A549 (cell line): ENCODE measurements around the gene LATS1. TPM values are rescaled to one million over a fixed set of nuclear protein-coding genes. Genes with fewer than 3 reads are reported as not detected.

Experiments
- ATAC-seq, 2 experiments: fragments of 200-7000 bp in 1 of 2; fragments of >200 bp in 1 of 2; cut with Nextera tagmentation in 1 of 2; cut with Tn5 transposase in 1 of 2; 3 replicates each; pipeline versions ENCODE4 v1.8.0 to v1.9.1; 2018 to 2020; ENCODE audit warnings: mild to moderate bottlenecking in 1 of 2, moderate library complexity in 1 of 2
- CTCF ChIA-PET: fragments of 300-600 bp; sonication (Branson Sonifier 250); formaldehyde crosslinking; extraction: SDS; loops from one replicate; lab custom pipeline; 2021; ENCODE audit warnings: antibody characterized with exemption, inconsistent platforms; lab: Yijun Ruan, JAX
- POLR2A ChIA-PET: fragments of 350-600 bp; formaldehyde crosslinking; extraction: SDS; loops from one replicate; lab custom pipeline; 2021; ENCODE audit warnings: antibody characterized with exemption, inconsistent platforms; lab: Yijun Ruan, JAX
- DNase-seq, 2 experiments: peaks; one replicate each; pipeline versions ENCODE4 v3.0.0 to v3.0.0-alpha.2; 2011 to 2016; ENCODE audit warnings: low read depth in 1 of 2, low spot score in 1 of 2
- FAIRE-seq: peaks from 2 replicates; lab custom pipeline; 2011; peaks lifted over from hg19 to GRCh38; lab: Jason Lieb, UNC
- H3K27ac ChIP-seq, 2 experiments: fragments of >200 bp; sonication (Bioruptor Twin); formaldehyde crosslinking; 3 replicates each; pipeline ENCODE4 v1.5.1; 2016 to 2017
- H3K4me1 ChIP-seq: fragments of >200 bp; sonication (Bioruptor Twin); formaldehyde crosslinking; 3 replicates; pipeline ENCODE4 v1.6.1; 2016
- H3K4me2 ChIP-seq: fragments of >200 bp; sonication (Bioruptor Twin); formaldehyde crosslinking; 3 replicates; pipeline ENCODE4 v1.6.1; 2016
- H3K4me3 ChIP-seq: fragments of >200 bp; sonication (Bioruptor Twin); formaldehyde crosslinking; 3 replicates; pipeline ENCODE4 v1.5.1; 2016
- H3K9me3 ChIP-seq: fragments of >200 bp; sonication (Bioruptor Twin); formaldehyde crosslinking; 3 replicates; pipeline ENCODE4 v1.6.1; 2016
- EHMT2 ChIP-seq: fragments of 200-600 bp; sonication (generic); IDR thresholded peaks from 2 replicates; pipeline ENCODE4 v1.6.1; 2016; ENCODE audit warnings: antibody characterized with exemption, low read depth, mild to moderate bottlenecking, moderate library complexity
- ESRRA ChIP-seq: fragments of 150-350 bp; IDR thresholded peaks from 2 replicates; pipeline ENCODE4 v1.6.1; 2014; ENCODE audit warnings: mild to moderate bottlenecking, low read length, borderline replicate concordance
- GATA3 ChIP-seq: IDR thresholded peaks from 2 replicates; pipeline ENCODE4 v1.6.1; 2012; ENCODE audit warnings: borderline replicate concordance
- HOXB5 ChIP-seq: fragments of 250-450 bp; sonication (Bioruptor Pico); IDR thresholded peaks from 2 replicates; pipeline ENCODE4 v1.5.0; 2020; ENCODE audit warnings: mild to moderate bottlenecking, moderate library complexity
- MAFK ChIP-seq: fragments of 450-650 bp; IDR thresholded peaks from 2 replicates; pipeline ENCODE4 v1.6.1; 2014; ENCODE audit not compliant: partially characterized antibody
- MYC ChIP-seq: IDR thresholded peaks from 2 replicates; pipeline ENCODE4 v1.6.1; 2012; ENCODE audit warnings: mild to moderate bottlenecking, inconsistent platforms, low read length, improper control_type of control experiment, borderline replicate concordance
- NFE2L2 ChIP-seq: fragments of 150-350 bp; conservative IDR thresholded peaks from 2 replicates; pipeline ENCODE4 v1.6.1; 2014; ENCODE audit warnings: low read length
- POLR2A ChIP-seq: IDR thresholded peaks from 2 replicates; pipeline ENCODE4 v1.6.1; 2012; ENCODE audit warnings: mild to moderate bottlenecking, low read length
- RCOR1 ChIP-seq: fragments of 150-350 bp; IDR thresholded peaks from 2 replicates; pipeline ENCODE4 v1.6.1; 2014; ENCODE audit warnings: antibody characterized with exemption, low read length, low read depth
- RFX5 ChIP-seq: fragments of 450-650 bp; IDR thresholded peaks from 2 replicates; pipeline ENCODE4 v1.7.1; 2014; ENCODE audit warnings: antibody characterized with exemption, mild to moderate bottlenecking, moderate library complexity
- RNF2 ChIP-seq: fragments of 200-600 bp; sonication (generic); IDR thresholded peaks from 2 replicates; pipeline ENCODE4 v1.6.1; 2016; ENCODE audit warnings: low read depth, mild to moderate bottlenecking, antibody characterized with exemption, moderate library complexity, borderline replicate concordance
- SMC3 ChIP-seq: fragments of >200 bp; sonication (Bioruptor Twin); formaldehyde crosslinking; IDR thresholded peaks from 3 replicates; pipeline ENCODE4 v1.6.1; 2018; ENCODE audit warnings: inconsistent platforms
- TP53 ChIP-seq: fragments of 250-450 bp; sonication (Bioruptor Pico); IDR thresholded peaks from 2 replicates; pipeline ENCODE4 v1.5.0; 2021; ENCODE audit warnings: mild to moderate bottlenecking, moderate library complexity
- ZC3H11A ChIP-seq: fragments of 450-650 bp; IDR thresholded peaks from 2 replicates; pipeline ENCODE4 v1.6.1; 2014; ENCODE audit warnings: antibody characterized with exemption, mild to moderate bottlenecking
- WGBS: methylation state at CpG from one replicate; pipeline ENCODE4 v1.1.6; 2017; ENCODE audit errors: missing lambda C conversion rate; 5-methylcytosine and 5-hydroxymethylcytosine counted together
- polyA plus RNA-seq, 4 experiments: library from polyadenylated mRNA; depleted of rRNA in 3 of 4; stranded (reverse); fragments of >200 nt; fragmentation: RNase III in 1 of 4; extraction: RNeasy Plus Mini Kit Qiagen cat#74134 plus additional on column Dnase treatment in 1 of 4; gene quantifications; 2 replicates in 3 of 4; 3 replicates in 1 of 4; pipeline ENCODE4 v1.2.3, GENCODE V29; 2011 to 2017
- TF ChIP-seq, protein P1 (sequence below): IDR thresholded peaks from 2 replicates; pipeline ENCODE4 v1.6.1; 2012; ENCODE audit warnings: low read depth, borderline replicate concordance
- TF ChIP-seq, protein P2 (sequence below): fragments of >200 bp; sonication (Bioruptor Twin); formaldehyde crosslinking; IDR thresholded peaks from 3 replicates; pipeline ENCODE4 v1.6.1; 2016
- TF ChIP-seq, protein P3 (sequence below): IDR thresholded peaks from 2 replicates; pipeline ENCODE4 v1.6.1; 2012
- TF ChIP-seq, protein P4 (sequence below): fragments of 450-650 bp; IDR thresholded peaks from 2 replicates; pipeline ENCODE4 v1.6.1; 2014; ENCODE audit warnings: antibody characterized with exemption
- TF ChIP-seq, protein P5 (sequence below): fragments of 250-450 bp; sonication (Bioruptor Pico); IDR thresholded peaks from 2 replicates; pipeline ENCODE4 v1.5.0; 2020; ENCODE audit warnings: low read depth, mild to moderate bottlenecking, moderate library complexity

Gene LATS1
- polyA plus RNA-seq, 2 of the 4 experiments (the other 2 are of a cell fraction), result 6.1 to 18.5 TPM

DNA sequence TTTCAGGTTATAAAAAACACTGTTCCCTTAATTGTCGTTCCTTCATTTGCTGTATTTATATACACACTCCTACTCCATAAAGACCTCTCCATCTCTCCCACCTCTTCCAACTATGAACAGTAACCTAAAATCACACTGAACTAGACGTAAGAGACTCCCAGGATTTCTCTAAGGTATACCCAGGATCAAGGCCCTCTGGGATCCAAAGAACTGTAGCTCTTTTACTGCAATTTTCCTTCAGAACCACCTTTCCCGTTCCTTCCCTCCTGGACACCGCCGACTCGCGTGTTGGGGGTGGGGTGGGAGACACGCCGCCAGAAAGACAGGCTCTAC lies 680 bp downstream of the LATS1 start (continued):
- no peak for TF ChIP-seq ZC3H11A
- TF ChIP-seq RNF2, result no peak
- TF ChIP-seq, protein P1, sequence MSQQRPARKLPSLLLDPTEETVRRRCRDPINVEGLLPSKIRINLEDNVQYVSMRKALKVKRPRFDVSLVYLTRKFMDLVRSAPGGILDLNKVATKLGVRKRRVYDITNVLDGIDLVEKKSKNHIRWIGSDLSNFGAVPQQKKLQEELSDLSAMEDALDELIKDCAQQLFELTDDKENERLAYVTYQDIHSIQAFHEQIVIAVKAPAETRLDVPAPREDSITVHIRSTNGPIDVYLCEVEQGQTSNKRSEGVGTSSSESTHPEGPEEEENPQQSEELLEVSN, result no peak; the same call in 1 of the 2 replicates
- TF ChIP-seq SMC3, result no peak
- no peak for TF ChIP-seq HOXB5 (CRISPR knock-in tag)
- no peak for TF ChIP-seq GATA3

DNA sequence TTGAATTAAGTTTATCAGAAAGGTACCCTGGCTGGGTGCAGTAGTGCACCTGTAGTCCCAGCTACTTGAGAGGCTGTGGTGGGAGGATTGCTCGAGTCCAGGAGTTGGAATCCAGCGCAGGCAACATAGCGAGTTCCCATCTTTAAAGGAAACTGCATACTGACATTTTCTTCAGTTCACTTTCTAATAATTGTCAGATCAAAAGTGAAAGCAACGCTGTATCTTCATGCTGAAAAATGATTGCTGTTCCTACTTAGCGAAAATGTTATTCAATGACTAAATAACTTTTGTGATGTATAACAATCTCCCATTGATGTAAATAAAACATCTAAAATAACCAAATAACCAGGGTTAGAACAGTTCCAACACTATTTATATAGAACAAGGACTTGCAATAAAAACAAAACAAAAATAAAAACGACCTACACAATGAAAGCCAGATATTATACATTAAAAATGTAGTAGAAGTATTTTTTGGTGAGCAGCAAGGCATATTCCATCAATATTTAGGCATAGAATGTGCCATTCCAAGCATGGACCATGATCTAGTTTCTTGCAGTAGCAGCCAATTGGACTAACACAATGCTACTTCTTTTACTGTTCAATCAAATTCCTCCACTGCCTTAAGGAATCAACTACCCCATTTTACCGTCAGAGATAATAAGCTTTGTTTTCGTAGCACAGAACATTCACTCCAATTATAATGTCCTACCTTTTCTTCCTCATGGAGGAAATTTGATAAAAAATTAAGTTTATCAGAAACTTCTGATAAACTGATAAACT lies 1.5 kb downstream of the LATS1 start:
- H3K4me1 ChIP-seq, result peaks cover 7% of the 10 kb centered on the region; the same call in 1 of the 3 replicates
- DNase-seq (peak in 1 of 2 experiments; percentile 10), ATAC-seq (no peak)
- WGBS, result 30% methylated on average over 8 of the region's 8 CpGs
- TF ChIP-seq GATA3, result no peak
- TF ChIP-seq, all 56 proteins: peak for 0
- Histone ChIP-seq H3K9me3 (no peaks in the 10 kb centered on the region), H3K4me2 (peak overlapping the region; percentile 94), H3K27ac (peak overlapping the region in 1 of 2 experiments; percentile 96; a peak in 2 of 6 replicates), H3K4me3 (peak overlapping the region; percentile 80)
- CTCF ChIA-PET, result interaction anchor here (0.7 kb wide), 1 partner anchor 98 kb away, joined by 4 read pairs; no protein-coding TSS in a partner anchor
- POLR2A ChIA-PET, result no interaction called here
- FAIRE-seq, result no peak

DNA sequence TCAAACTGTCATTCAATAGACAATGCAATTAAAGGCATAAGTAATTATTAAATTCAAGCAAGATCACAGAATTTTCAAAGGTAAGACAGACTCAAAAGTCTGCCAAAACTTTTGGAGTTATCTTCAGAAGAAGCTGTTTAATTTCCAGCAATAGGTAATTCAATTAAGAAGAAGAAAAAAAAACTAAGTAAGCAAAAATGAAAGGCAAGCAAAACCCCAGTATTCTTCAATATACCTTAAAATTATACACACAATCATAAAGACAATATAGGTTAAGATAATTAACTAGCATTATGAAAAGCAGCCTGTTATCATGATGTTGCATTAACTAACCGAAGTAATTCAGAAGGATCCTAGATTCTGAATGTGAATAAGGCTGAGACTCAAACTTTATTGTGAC lies 3.5 kb downstream of the LATS1 start:
- no peak for DNase-seq
- Histone ChIP-seq H3K4me2 (no peak overlapping the region), H3K4me3 (no peak overlapping the region), H3K9me3 (no peaks in the 10 kb centered on the region), H3K4me1 (peaks cover 7% of the 10 kb centered on the region; the same call in 1 of the 3 replicates), H3K27ac (no peak overlapping the region)
- POLR2A ChIA-PET, result no interaction called here
- CTCF ChIA-PET, result interaction anchor here (1.2 to 1.6 kb wide), 2 partner anchors 9 to 10 kb away, joined by 4 read pairs; no protein-coding TSS in a partner anchor
- no peak for ATAC-seq
- no peak for TF ChIP-seq POLR2A
- no peak for TF ChIP-seq MYC
- TF ChIP-seq NFE2L2, result no peak
- TF ChIP-seq MAFK, result peak; percentile 16
- TF ChIP-seq, protein P2, sequence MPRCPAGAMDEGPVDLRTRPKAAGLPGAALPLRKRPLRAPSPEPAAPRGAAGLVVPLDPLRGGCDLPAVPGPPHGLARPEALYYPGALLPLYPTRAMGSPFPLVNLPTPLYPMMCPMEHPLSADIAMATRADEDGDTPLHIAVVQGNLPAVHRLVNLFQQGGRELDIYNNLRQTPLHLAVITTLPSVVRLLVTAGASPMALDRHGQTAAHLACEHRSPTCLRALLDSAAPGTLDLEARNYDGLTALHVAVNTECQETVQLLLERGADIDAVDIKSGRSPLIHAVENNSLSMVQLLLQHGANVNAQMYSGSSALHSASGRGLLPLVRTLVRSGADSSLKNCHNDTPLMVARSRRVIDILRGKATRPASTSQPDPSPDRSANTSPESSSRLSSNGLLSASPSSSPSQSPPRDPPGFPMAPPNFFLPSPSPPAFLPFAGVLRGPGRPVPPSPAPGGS, result no peak
- TF ChIP-seq, protein P3, sequence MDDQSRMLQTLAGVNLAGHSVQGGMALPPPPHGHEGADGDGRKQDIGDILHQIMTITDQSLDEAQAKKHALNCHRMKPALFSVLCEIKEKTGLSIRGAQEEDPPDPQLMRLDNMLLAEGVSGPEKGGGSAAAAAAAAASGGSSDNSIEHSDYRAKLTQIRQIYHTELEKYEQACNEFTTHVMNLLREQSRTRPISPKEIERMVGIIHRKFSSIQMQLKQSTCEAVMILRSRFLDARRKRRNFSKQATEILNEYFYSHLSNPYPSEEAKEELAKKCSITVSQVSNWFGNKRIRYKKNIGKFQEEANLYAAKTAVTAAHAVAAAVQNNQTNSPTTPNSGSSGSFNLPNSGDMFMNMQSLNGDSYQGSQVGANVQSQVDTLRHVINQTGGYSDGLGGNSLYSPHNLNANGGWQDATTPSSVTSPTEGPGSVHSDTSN, result no peak
- no peak for TF ChIP-seq GATA3
- TF ChIP-seq TP53, result no peak
- FAIRE-seq, result no peak
- 73% methylated on average over 1 of the region's 1 CpG for WGBS

DNA sequence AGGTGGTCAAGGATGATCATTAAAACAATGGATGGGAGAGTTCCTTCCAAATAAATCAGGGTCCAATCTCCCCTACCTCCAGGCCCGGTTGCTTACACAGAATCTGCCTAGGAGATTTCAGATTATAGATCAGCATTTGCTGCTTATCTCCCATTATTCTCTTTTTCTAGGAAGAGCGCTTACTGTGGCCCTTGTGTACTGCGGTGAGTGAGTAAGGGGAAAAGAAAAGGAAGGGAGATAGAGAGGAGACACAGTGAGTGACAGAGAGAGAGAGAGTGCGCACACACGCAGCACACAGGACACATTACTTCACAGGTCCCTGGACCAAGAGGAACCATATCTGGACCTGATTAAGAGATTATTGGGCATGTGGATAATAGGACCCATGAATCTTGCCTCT lies 6.2 kb downstream of the LATS1 start:
- no peak overlapping the region for H3K4me3 ChIP-seq
- TF ChIP-seq MAFK (no peak), RNF2 (no peak), EHMT2 (no peak), ESRRA (no peak), RCOR1 (no peak), RFX5 (no peak)
- TF ChIP-seq, protein P3, result no peak
- TF ChIP-seq, protein P4, sequence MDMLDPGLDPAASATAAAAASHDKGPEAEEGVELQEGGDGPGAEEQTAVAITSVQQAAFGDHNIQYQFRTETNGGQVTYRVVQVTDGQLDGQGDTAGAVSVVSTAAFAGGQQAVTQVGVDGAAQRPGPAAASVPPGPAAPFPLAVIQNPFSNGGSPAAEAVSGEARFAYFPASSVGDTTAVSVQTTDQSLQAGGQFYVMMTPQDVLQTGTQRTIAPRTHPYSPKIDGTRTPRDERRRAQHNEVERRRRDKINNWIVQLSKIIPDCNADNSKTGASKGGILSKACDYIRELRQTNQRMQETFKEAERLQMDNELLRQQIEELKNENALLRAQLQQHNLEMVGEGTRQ, result no peak
- TF ChIP-seq, protein P5, sequence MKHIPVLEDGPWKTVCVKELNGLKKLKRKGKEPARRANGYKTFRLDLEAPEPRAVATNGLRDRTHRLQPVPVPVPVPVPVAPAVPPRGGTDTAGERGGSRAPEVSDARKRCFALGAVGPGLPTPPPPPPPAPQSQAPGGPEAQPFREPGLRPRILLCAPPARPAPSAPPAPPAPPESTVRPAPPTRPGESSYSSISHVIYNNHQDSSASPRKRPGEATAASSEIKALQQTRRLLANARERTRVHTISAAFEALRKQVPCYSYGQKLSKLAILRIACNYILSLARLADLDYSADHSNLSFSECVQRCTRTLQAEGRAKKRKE (CRISPR knock-in tag), result no peak
- no peaks in the 10 kb centered on the region for H3K9me3 ChIP-seq
- no peak overlapping the region for H3K27ac ChIP-seq
- ChIA-PET CTCF (no interaction called here), POLR2A (interaction anchor here (0.7 kb wide), 1 partner anchor 1135 kb away, joined by 3 read pairs; no protein-coding TSS in a partner anchor)
- no peak overlapping the region for H3K4me2 ChIP-seq
- DNase-seq, result no peak
- peaks cover 7% of the 10 kb centered on the region; the same call in 1 of the 3 replicates for H3K4me1 ChIP-seq
- FAIRE-seq, result no peak
- no peak for ATAC-seq
- WGBS, result 94% methylated on average over 5 of the region's 5 CpGs
